MV-4-11 (cell line): ENCODE measurements around the gene UNC80.

Experiments
- DNase-seq: peaks from one replicate; lab custom pipeline; 2025; lab: John Stamatoyannopoulos, UW

Gene UNC80

GRCh38 chr2:209973328-209973727 lies 201.7 kb downstream of the UNC80 start:
- no peak for DNase-seq

DNA sequence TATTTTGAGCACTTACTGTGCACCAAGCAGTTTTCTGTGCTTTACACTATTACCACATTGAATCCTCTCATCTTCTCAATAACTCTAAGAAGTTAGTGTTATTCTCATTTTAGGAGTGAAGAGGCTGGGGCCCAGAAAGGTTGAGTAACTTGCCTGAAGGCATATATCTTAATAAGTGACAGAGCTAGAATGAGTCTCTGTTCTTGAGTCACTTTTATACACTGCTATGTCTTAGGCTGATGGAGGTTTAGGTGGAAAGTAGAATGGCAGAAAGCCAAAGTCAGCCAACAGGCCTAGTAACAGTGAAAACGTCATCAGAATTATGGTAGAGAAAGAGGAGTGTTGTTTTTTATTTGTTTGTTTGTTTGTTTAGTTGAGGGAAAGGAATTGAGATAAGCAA lies 202.9 kb downstream of the UNC80 start:
- DNase-seq, result no peak

DNA sequence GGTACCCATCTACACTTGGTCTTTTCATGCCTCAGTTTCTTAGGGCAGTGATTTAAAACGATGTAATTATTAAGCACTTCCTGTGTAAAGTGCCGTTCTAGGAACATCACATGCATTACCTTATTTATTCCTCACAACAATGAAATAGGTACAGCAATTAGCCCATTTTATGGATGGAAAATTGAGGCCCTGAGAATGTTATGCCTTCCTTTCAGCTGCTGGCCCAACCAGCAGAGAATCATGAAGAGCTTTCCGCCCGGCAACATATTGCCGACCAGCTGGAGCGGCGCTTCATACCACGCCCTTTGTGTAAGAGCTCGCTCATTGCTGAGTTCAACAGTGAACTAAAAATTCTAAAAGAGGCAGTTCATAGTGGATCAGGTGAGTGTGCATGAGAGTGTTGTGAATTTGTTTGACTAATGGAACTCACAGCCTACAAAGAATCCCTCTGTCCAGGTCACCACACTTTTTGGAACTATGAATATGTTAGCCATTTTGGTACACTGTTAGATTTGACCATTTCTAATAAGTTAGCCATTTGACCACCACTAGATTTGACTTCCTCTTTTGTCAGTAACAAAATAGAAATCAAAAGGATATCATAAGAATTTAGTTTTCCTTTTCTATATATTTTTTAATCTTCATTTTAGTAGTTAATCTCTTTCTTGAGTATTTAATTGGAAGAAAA lies 205.2 kb downstream of the UNC80 start:
- DNase-seq, result no peak

- DNase-seq, result peak; percentile 36
Measured at GRCh38 chr2:209977386-209978239, 206.0 kb downstream of the UNC80 start.

DNA sequence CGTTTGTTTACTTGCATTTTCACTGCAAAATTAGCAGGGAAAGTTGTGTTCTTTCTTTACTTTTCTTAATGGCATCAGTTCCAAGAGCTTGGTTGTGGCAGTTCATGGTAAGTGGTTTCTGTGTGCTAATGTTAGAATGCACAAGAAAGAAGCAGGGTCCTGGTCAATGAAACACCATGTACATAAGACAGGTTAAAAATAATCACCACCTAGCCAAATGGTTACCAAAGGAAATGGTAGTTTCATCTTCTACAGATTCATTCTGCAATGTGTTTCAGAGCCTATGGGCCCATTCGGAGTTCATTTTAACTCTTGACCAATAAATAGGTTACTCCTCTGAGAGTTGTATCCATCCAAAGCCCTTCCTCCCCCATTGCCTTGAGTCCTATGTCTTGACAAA lies 212.7 kb downstream of the UNC80 start:
- no peak for DNase-seq

GRCh38 chr2:209985874-209986273 lies 214.2 kb downstream of the UNC80 start:
- DNase-seq, result peak; percentile 92

GRCh38 chr2:209986415-209986814 lies 214.8 kb downstream of the UNC80 start:
- DNase-seq, result peak; percentile 64

DNA sequence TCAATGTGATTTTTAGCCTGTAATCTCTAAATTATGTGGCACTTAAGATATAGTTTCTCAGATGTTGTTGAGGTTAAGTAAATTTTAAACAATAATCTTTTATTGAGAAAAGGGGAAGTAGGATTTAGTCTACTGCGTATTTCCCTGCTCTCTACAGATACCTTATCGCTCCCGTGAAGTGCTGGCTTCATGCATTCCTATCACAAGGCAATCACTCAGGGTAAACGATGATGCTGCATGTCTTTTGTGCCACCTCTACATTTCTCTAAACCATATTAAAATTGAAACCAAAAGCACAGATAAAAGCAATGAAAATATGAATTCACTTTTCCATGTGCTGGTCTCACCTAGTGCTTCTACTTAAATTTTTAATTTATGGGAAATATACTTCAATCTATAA lies 216.4 kb downstream of the UNC80 start:
- peak; percentile 37 for DNase-seq

- no peak for DNase-seq
Measured at GRCh38 chr2:209990838-209991237, 219.2 kb downstream of the UNC80 start.

DNA sequence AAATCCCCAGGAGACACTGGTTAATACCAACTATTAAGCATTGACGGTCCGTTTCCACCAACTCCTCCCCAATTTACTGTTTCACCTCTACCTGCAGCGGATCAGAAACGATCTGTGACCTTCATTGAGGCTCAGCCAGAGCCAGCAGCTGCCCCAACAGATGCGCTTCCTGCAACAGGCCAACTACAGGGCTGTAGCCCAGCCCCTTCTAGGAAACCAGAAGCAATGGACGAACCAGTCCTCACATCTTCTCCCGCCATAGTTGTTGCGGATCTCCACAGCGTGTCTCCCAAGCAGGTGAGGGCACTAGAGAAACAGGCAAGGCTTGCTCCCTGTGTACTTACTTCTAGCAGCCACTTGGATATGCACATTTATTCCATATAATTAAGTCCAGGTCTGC lies 222.3 kb downstream of the UNC80 start:
- no peak for DNase-seq

DNA sequence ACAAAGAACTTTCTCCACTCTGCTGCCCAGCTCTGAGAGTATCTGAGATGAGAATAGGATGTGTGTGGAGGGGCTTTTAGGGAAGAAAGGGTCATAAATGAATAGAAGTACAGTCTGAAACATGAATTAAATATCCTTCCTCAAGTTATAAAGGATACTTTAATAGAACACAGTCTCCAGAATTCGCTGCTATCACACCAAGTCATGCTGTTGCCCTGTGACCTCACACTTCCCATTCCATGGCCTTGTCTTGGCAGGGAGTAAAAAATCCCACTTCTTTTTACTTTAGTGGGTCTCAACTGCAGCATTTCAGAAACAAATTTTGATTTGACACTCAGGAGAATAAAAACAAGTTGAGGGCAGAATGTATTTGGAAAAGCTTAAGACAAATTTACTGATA lies 227.0 kb downstream of the UNC80 start:
- DNase-seq, result no peak

GRCh38 chr2:210000464-210001324 lies 229.1 kb downstream of the UNC80 start:
- peak; percentile 90 for DNase-seq

- DNase-seq, result peak; percentile 95
Measured at GRCh38 chr2:210002158-210003157, 230.8 kb downstream of the UNC80 start, which contains the start of gene RPE. Gene RPE, plus strand, starts transcription at chr2:210002638. Its CDS starts 24 bp downstream, at chr2:210002662.

- peak; percentile 79 for DNase-seq
Measured at GRCh38 chr2:210003359-210003758, 231.7 kb downstream of the UNC80 start.

DNA sequence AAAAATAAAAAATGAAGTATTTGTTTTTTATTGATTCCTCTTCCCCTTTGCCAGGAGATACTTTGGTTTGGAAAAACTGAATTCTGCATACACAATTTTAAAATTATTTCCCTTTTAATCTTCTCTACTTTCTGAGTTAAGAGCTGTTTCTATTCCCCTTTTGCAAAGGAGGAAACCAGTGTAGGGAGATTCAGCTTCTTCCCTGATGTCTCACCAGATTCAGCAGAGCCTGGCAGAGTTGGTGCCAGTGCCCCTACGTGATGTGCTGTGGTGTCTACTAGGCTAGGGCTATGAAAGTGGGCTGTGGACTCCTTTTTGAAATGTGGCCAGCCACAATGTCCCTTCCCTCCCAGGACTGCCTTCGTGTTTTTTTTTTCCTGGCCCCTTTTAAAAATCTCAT lies 233.2 kb downstream of the UNC80 start:
- peak; percentile 66 for DNase-seq

DNA sequence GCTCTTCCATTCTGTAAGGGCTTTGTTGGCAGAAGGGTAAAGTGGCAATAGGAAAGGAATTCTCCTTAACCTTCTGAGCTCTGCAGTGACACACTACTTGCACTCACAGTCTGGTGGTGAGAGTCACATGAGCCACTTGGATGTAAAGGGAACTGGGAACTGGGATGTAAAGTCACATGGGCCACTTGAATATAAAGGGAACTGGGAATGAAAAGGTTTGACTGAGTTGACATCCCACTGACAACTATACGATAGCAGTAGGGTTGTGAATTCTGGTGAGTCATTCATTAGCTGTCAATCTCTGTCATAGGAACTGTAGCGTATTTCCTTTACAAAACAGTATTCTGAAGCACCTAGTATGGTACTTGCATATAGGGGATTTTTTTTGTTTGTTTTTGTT lies 236.3 kb downstream of the UNC80 start:
- DNase-seq, result peak; percentile 75

GRCh38 chr2:210009126-210009525 lies 237.5 kb downstream of the UNC80 start:
- DNase-seq, result no peak

DNA sequence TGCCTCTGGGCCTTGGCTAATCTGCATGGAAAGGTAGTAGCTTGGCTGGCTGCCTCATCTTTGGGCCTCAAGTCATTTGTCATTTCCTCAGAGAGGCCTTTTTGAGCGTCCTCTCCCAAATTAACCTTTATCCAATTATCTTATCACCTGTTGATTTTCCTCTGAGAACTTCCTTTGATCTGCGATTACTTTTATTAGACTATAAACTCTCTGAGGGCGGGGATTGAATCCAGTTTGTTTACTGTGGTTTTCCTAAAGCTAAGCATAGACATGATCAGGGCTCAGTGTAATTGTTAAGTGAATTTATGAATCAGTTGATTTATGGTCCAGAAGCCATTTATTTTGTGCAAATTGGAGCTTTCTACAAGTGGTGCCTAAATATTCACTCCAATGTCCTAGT lies 238.3 kb downstream of the UNC80 start:
- no peak for DNase-seq

- DNase-seq, result no peak
Measured at GRCh38 chr2:210020138-210020537, 248.5 kb downstream of the UNC80 start.

GRCh38 chr2:210022824-210023223 lies 251.2 kb downstream of the UNC80 start:
- DNase-seq, result no peak

GRCh38 chr2:210027608-210028007 lies 256.0 kb downstream of the UNC80 start:
- no peak for DNase-seq
